PC-3 (cell line): ENCODE results near the gene ST6GALNAC4. TPM values are rescaled to one million over a fixed set of nuclear protein-coding genes. Genes with fewer than 3 reads are reported as not detected.

ENCODE experiments used
- ATAC-seq: fragments of 200-7000 bp; cut with Tn5 transposase; 2 replicates; pipeline ENCODE4 v1.9.1; 2020; ENCODE audit warnings: mild to moderate bottlenecking, moderate library complexity
- BruUV-seq: library from RNA; stranded (reverse); fragments of 400-500 nt; replicated peaks from 2 replicates; lab custom pipeline; 2021; lab: Mats Ljungman, UMichigan
- CTCF ChIA-PET: fragments of 300-600 bp; sonication (Branson Sonifier 250); formaldehyde crosslinking; loops from one replicate; lab custom pipeline; 2022; ENCODE audit warnings: antibody characterized with exemption; lab: Charles Lee
- POLR2A ChIA-PET: fragments of 300-600 bp; sonication (Branson Sonifier 250); formaldehyde crosslinking; loops from one replicate; lab custom pipeline; 2022; ENCODE audit warnings: antibody characterized with exemption; ENCODE audit not compliant: unreplicated experiment; lab: Charles Lee
- DNase-seq: peaks from one replicate; pipeline ENCODE4 v3.0.0-alpha.2; 2015
- H2AFZ ChIP-seq: fragments of 300-600 bp; sonication (generic); 2 replicates; pipeline ENCODE4 v1.6.0; 2016; ENCODE audit warnings: antibody characterized with exemption, low read length
- H3F3A ChIP-seq: fragments of 300-600 bp; sonication (generic); one replicate; pipeline ENCODE4 v1.6.0; 2017; ENCODE audit warnings: antibody characterized with exemption, low read length, control low read depth, mild to moderate bottlenecking; ENCODE audit not compliant: unreplicated experiment
- H3K27ac ChIP-seq: fragments of 300-600 bp; sonication (generic); 2 replicates; pipeline ENCODE4 v1.5.1; 2016; ENCODE audit warnings: mild to moderate bottlenecking, low read length
- H3K27me3 ChIP-seq: fragments of 300-600 bp; sonication (generic); 2 replicates; pipeline ENCODE4 v1.6.1; 2016; ENCODE audit warnings: low read length, mixed read lengths
- H3K36me3 ChIP-seq: fragments of 300-600 bp; sonication (generic); 2 replicates; pipeline ENCODE4 v1.6.1; 2016; ENCODE audit warnings: low read depth, mixed run types, low read length, mixed read lengths
- H3K4me1 ChIP-seq: fragments of 300-600 bp; sonication (generic); 2 replicates; pipeline ENCODE4 v1.5.1; 2016; ENCODE audit warnings: low read length; ENCODE audit not compliant: insufficient read depth
- H3K4me2 ChIP-seq: fragments of 300-600 bp; sonication (generic); 2 replicates; pipeline ENCODE4 v1.6.0; 2016; ENCODE audit warnings: low read length
- H3K4me3 ChIP-seq: fragments of 300-600 bp; sonication (generic); 2 replicates; pipeline ENCODE4 v1.5.1; 2016; ENCODE audit warnings: mild to moderate bottlenecking, low read length, mixed read lengths
- H3K79me2 ChIP-seq: fragments of 300-600 bp; sonication (generic); 2 replicates; pipeline ENCODE4 v1.6.1; 2017; ENCODE audit warnings: low read length, mixed read lengths
- H3K9ac ChIP-seq: fragments of 300-600 bp; sonication (generic); 2 replicates; pipeline ENCODE4 v1.6.0; 2016; ENCODE audit warnings: mild to moderate bottlenecking, low read length
- H3K9me2 ChIP-seq: fragments of 300-600 bp; sonication (generic); replicated peaks from 2 replicates; pipeline ENCODE4 v1.6.1; 2016; ENCODE audit warnings: mixed run types, low read length, mixed read lengths
- H3K9me3 ChIP-seq: fragments of 300-600 bp; sonication (generic); 2 replicates; pipeline ENCODE4 v1.6.1; 2016; ENCODE audit warnings: low read length, mixed read lengths
- H4K20me1 ChIP-seq: fragments of 300-600 bp; sonication (generic); 2 replicates; pipeline ENCODE4 v1.6.1; 2016; ENCODE audit warnings: low read length, mixed read lengths
- EZH2 ChIP-seq: fragments of 300-600 bp; sonication (generic); IDR thresholded peaks from one replicate; pipeline ENCODE4 v1.6.1; 2017; ENCODE audit warnings: antibody characterized with exemption, mild to moderate bottlenecking, low read length; ENCODE audit not compliant: unreplicated experiment
- EZH2phosphoT487 ChIP-seq: fragments of 300-600 bp; sonication (generic); IDR thresholded peaks from 2 replicates; pipeline ENCODE4 v1.6.1; 2018; ENCODE audit warnings: mild to moderate bottlenecking, antibody characterized with exemption, low read length, borderline replicate concordance
- intact Hi-C: fragments of 100-400 bp; cut with micrococcal nuclease; formaldehyde crosslinking; loops from 2 replicates; pipeline ENCODE4 v1.9.0; 2023
- total RNA-seq: library from RNA; depleted of rRNA; stranded (reverse); fragments of >200 nt; gene quantifications from 2 replicates; pipeline ENCODE4 v1.2.3, GENCODE V29; 2014
- TF ChIP-seq, protein P1 (sequence below): fragments of 300-600 bp; sonication (generic); conservative IDR thresholded peaks from 2 replicates; pipeline ENCODE4 v1.5.1; 2017; ENCODE audit warnings: antibody characterized with exemption, low read depth, mild to moderate bottlenecking, low read length

Gene ST6GALNAC4
- total RNA-seq, 1 experiment from 2014 or later: 26.9 TPM

- intact Hi-C loops: no loop called here
- no peak for TF ChIP-seq EZH2
- TF ChIP-seq EZH2phosphoT487: no peak
- TF ChIP-seq, protein P1, sequence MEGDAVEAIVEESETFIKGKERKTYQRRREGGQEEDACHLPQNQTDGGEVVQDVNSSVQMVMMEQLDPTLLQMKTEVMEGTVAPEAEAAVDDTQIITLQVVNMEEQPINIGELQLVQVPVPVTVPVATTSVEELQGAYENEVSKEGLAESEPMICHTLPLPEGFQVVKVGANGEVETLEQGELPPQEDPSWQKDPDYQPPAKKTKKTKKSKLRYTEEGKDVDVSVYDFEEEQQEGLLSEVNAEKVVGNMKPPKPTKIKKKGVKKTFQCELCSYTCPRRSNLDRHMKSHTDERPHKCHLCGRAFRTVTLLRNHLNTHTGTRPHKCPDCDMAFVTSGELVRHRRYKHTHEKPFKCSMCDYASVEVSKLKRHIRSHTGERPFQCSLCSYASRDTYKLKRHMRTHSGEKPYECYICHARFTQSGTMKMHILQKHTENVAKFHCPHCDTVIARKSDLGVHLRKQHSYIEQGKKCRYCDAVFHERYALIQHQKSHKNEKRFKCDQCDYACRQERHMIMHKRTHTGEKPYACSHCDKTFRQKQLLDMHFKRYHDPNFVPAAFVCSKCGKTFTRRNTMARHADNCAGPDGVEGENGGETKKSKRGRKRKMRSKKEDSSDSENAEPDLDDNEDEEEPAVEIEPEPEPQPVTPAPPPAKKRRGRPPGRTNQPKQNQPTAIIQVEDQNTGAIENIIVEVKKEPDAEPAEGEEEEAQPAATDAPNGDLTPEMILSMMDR: no peak
- no peak overlapping the region for H2AFZ ChIP-seq
- POLR2A ChIA-PET: no interaction called here
- no TSS peak for BruUV-seq
- H4K20me1 ChIP-seq: no peaks in the 10 kb centered on the region
- ATAC-seq (no peak), DNase-seq (no peak)
- no peak overlapping the region for H3K4me2 ChIP-seq
- no peaks in the 10 kb centered on the region; the same call in 1 of the 2 replicates for H3K4me1 ChIP-seq
- no peak overlapping the region for H3K4me3 ChIP-seq
- H3K27me3 ChIP-seq: no peaks in the 10 kb centered on the region
- H3K79me2 ChIP-seq: no peaks in the 10 kb centered on the region
- H3K9ac ChIP-seq: no peak overlapping the region
- H3K9me3 ChIP-seq: no peaks in the 10 kb centered on the region
- no peaks in the 10 kb centered on the region for H3K36me3 ChIP-seq
- no peak overlapping the region for H3K27ac ChIP-seq
- H3K9me2 ChIP-seq: no peaks in the 10 kb centered on the region
- no peaks in the 10 kb centered on the region for H3F3A ChIP-seq
- CTCF ChIA-PET: no interaction called here
These were observed 29.9 kb upstream of the ST6GALNAC4 start for GRCh38 chr9:127946728-127947127.

- Histone ChIP-seq H3K36me3 (no peaks in the 10 kb centered on the region), H3K4me2 (no peak overlapping the region), H3K9ac (no peak overlapping the region), H3K27me3 (no peaks in the 10 kb centered on the region), H3K4me1 (no peaks in the 10 kb centered on the region), H2AFZ (no peak overlapping the region), H3K4me3 (no peak overlapping the region), H3F3A (no peaks in the 10 kb centered on the region), H3K9me3 (no peaks in the 10 kb centered on the region), H3K79me2 (no peaks in the 10 kb centered on the region), H4K20me1 (no peaks in the 10 kb centered on the region), H3K9me2 (no peaks in the 10 kb centered on the region), H3K27ac (no peak overlapping the region)
- POLR2A ChIA-PET: no interaction called here
- ATAC-seq: no peak
- TF ChIP-seq, protein P1: no peak
- TF ChIP-seq EZH2phosphoT487 (no peak), EZH2 (no peak)
- DNase-seq: no peak
- CTCF ChIA-PET: no interaction called here
- intact Hi-C loops: no loop called here
- BruUV-seq: no TSS peak
These were observed 29.1 kb upstream of the ST6GALNAC4 start for GRCh38 chr9:127945942-127946341.

DNA sequence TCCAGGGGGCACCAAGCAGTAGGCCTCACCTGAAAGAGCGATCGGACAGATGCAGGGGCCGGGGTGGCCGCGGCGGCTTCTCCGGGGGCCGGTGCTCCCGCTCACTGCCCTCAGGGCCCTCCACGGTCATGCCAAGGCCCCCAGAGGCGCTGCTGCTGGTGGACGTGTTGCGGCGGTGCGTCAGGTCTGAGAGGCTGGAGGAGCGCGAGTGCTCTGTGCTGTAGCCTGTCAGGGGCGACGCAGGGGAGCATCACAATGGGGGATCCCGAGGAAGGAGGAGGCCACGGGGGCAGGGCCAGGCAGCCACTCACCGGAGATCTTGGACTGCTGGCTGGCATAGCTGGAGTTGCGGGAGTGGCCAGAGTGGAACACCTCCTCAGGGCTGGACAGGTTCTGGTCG lies 28.5 kb upstream of the ST6GALNAC4 start:
- Histone ChIP-seq H3F3A (no peaks in the 10 kb centered on the region), H3K9me2 (no peaks in the 10 kb centered on the region), H3K9ac (no peak overlapping the region), H4K20me1 (no peaks in the 10 kb centered on the region), H3K4me3 (no peak overlapping the region), H3K4me2 (no peak overlapping the region), H3K27me3 (no peaks in the 10 kb centered on the region), H3K4me1 (no peaks in the 10 kb centered on the region), H3K9me3 (no peaks in the 10 kb centered on the region), H2AFZ (no peak overlapping the region), H3K36me3 (no peaks in the 10 kb centered on the region), H3K27ac (no peak overlapping the region), H3K79me2 (no peaks in the 10 kb centered on the region)
- ATAC-seq (no peak), DNase-seq (no peak)
- intact Hi-C loops: no loop called here
- POLR2A ChIA-PET: no interaction called here
- CTCF ChIA-PET: no interaction called here
- BruUV-seq: no TSS peak
- TF ChIP-seq, protein P1: no peak
- TF ChIP-seq EZH2phosphoT487: no peak
